ENCODE measurements around the gene ZNF554. TPM values are rescaled to one million over a fixed set of nuclear protein-coding genes. Genes with fewer than 3 reads are reported as not detected.

Gene ZNF554
- total RNA-seq, 2 donors from 2014 or later, result 8.4 to 9.2 TPM

DNA sequence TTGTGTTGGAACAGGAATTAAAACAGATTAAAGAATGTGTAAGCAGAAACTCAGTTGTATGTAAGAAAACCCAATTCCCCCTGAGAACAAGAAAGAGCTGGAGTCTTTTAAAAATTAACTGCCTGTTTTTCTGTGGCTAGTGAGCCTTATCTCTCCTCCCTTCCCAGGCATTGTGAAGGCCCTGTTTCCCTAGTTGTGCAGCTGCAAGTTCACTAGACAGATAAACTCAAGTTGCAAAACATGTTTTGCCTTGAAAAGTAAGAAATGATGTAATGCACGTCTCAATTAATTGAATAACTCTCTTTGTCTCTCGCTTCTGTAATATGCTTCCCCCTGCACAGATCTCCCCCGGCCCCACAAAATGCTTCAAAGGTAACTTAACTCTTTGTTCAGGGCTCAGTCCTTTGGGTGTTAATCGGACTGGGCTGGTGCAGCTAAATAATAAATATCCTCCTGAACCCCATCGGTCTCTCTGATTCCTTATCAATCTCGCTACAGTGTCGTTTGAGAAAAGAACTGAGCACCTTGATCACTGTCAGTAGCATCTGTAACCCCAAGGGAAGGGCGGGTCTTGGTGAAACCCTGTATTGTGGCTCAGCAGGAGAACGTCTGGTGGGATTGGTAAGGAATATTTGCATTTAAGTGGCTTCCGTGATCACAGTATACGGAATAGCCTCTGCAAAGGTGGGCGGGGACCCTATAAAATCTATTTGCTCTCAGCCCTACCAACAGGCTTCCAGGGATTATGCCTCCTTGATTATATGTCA, 45.8 kb downstream of the ZNF554 start:
- no peaks in the 10 kb centered on the region for H3K27me3 ChIP-seq (ENCODE audit: control insufficient read depth, insufficient read depth, low read length, poor library complexity, severe bottlenecking)
- DNase-seq, result no peak
- H3K36me3 Mint-ChIP-seq (ENCODE audit: low read depth), result peaks cover 2% of the 10 kb centered on the region
- no peaks in the 10 kb centered on the region for H3K9me3 ChIP-seq (ENCODE audit: control insufficient read depth, low read length)
- H3K9ac ChIP-seq (ENCODE audit: extremely low read depth, low read length, poor library complexity, severe bottlenecking), result no peak overlapping the region
- no peaks in the 10 kb centered on the region for H3K27me3 Mint-ChIP-seq (ENCODE audit: insufficient read depth)
- H3K4me3 ChIP-seq (ENCODE audit: low read length), result no peak overlapping the region
- 82 to 84% methylated on average over 12 of the region's 12 CpGs for WGBS, 2 experiments (ENCODE audit: insufficient coverage in 1 of 2, insufficient read length in 1 of 2)
- TF ChIP-seq, protein P1, sequence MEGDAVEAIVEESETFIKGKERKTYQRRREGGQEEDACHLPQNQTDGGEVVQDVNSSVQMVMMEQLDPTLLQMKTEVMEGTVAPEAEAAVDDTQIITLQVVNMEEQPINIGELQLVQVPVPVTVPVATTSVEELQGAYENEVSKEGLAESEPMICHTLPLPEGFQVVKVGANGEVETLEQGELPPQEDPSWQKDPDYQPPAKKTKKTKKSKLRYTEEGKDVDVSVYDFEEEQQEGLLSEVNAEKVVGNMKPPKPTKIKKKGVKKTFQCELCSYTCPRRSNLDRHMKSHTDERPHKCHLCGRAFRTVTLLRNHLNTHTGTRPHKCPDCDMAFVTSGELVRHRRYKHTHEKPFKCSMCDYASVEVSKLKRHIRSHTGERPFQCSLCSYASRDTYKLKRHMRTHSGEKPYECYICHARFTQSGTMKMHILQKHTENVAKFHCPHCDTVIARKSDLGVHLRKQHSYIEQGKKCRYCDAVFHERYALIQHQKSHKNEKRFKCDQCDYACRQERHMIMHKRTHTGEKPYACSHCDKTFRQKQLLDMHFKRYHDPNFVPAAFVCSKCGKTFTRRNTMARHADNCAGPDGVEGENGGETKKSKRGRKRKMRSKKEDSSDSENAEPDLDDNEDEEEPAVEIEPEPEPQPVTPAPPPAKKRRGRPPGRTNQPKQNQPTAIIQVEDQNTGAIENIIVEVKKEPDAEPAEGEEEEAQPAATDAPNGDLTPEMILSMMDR (conservative IDR thresholded peaks at IDR 0.05), result no peak
- H3K9me3 Mint-ChIP-seq, result peaks cover 79% of the 10 kb centered on the region
- no peaks in the 10 kb centered on the region for H3K36me3 ChIP-seq (ENCODE audit: control insufficient read depth, insufficient read depth, low read length)
- H3K4me1 Mint-ChIP-seq, result no peaks in the 10 kb centered on the region
- no peak overlapping the region for H3K4me3 Mint-ChIP-seq
- H3K4me1 ChIP-seq (ENCODE audit: control insufficient read depth, insufficient read depth, low read length), result no peaks in the 10 kb centered on the region
- no peak overlapping the region for H3K27ac ChIP-seq (ENCODE audit: low read depth, low read length)
- no peak overlapping the region for H3K27ac Mint-ChIP-seq

DNA sequence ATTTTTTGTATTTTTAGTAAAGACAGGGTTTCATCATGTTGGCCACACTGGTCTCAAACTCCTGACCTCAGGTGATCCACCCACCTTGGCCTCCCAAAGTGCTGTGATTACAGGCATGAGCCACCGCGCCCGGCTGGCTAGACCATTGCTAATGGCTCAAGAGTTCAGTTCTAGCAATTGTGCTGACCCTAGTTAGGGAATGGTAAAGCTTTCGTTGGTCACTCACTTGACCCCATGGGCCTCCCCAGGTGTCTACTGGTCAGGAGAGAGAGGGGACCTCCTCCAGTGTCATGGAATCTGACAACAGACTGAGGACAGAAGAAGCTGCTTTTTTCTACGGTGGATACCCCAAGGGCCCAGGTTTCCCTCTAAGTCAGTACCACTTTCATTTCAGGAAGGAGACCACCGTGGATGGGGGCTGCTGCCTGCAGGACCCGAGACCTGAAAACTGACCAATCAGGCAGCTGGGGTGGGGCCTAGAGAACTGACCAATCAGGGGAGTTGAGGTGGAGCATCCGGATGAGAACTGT, 46.9 kb downstream of the ZNF554 start:
- Histone ChIP-seq H3K9me3 (ENCODE audit: control insufficient read depth, low read length) (peaks cover under 1% of the 10 kb centered on the region), H3K4me1 (ENCODE audit: control insufficient read depth, insufficient read depth, low read length) (no peaks in the 10 kb centered on the region), H3K4me3 (ENCODE audit: low read length) (no peak overlapping the region), H3K9ac (ENCODE audit: extremely low read depth, low read length, poor library complexity, severe bottlenecking) (no peak overlapping the region), H3K27me3 (ENCODE audit: control insufficient read depth, insufficient read depth, low read length, poor library complexity, severe bottlenecking) (no peaks in the 10 kb centered on the region), H3K36me3 (ENCODE audit: control insufficient read depth, insufficient read depth, low read length) (no peaks in the 10 kb centered on the region), H3K27ac (ENCODE audit: low read depth, low read length) (no peak overlapping the region)
- Mint-ChIP-seq H3K27me3 (ENCODE audit: insufficient read depth) (no peaks in the 10 kb centered on the region), H3K4me3 (no peak overlapping the region), H3K4me1 (no peaks in the 10 kb centered on the region), H3K36me3 (ENCODE audit: low read depth) (peaks cover 2% of the 10 kb centered on the region), H3K27ac (no peak overlapping the region), H3K9me3 (peaks cover 84% of the 10 kb centered on the region)
- no peak for DNase-seq
- 82 to 83% methylated on average over 7 to 8 of the region's 8 CpGs for WGBS, 2 experiments (ENCODE audit: insufficient coverage in 1 of 2, insufficient read length in 1 of 2)
- TF ChIP-seq, protein P1 (conservative IDR thresholded peaks at IDR 0.05), result no peak

DNA sequence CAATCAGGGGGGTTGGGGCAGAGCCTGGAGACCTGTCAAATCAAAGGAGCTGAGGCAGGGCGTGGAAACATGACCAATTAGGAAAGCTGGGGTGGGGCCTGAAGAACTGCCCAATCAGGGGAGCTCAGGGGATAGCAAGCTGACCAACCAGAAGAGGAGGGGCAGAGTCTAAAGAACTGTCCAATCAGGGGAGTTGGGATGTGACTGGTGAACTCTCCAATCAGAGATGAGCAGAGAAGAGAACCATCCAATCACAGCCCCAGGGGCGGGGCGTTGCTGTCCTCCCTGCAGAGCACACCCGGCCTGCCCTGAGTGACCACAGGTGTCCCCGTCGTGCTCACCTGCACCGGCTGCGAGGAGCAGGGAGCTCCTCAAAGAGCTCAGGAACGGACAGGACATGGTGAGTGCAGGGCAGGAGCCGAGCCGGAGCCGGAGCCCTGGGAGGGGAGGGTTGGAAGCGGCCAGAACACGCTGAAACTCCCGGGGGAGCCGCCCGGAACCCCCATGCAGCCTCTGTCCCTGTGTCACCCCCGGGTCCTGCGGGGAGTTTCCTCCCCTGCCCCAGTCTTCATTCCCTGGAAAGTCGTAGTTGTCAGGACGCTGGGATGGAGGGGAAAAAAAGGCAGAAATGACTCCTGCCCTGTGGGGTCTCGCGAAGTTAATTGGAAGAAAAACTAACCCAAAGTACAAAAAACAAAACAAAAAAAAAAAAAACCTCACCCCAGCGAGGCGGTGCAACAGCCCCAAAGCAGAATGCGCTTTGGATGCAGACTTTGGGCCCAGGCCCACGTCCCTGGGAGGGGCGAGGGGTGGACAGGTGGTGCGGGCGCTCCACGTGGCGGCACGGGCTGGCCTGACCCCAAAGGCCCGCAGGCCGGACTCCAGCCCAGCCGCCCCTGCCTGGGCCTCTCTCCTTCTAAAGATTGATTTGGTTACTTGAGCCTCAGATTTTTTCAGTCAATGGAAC, 47.6 kb downstream of the ZNF554 start, which contains the start of gene ZNF556:
Gene ZNF556 (plus strand): TSS at position 311 of the 967 bp plus-strand sequence. CDS start 87 bp downstream, at position 398.
- DNase-seq, result peak; percentile 47
- H3K36me3 ChIP-seq (ENCODE audit: control insufficient read depth, insufficient read depth, low read length), result no peaks in the 10 kb centered on the region
- H3K4me3 Mint-ChIP-seq, result no peak within 1 kb of the TSS
- no peak within 1 kb of the TSS for H3K9ac ChIP-seq (ENCODE audit: extremely low read depth, low read length, poor library complexity, severe bottlenecking)
- TF ChIP-seq, protein P1 (conservative IDR thresholded peaks at IDR 0.05), result no peak
- H3K27me3 Mint-ChIP-seq (ENCODE audit: insufficient read depth), result no peaks in the 10 kb centered on the region
- H3K27ac Mint-ChIP-seq, result no peak within 1 kb of the TSS
- H3K27me3 ChIP-seq (ENCODE audit: control insufficient read depth, insufficient read depth, low read length, poor library complexity, severe bottlenecking), result no peaks in the 10 kb centered on the region
- H3K4me3 ChIP-seq (ENCODE audit: low read length), result no peak within 1 kb of the TSS
- peaks cover 2% of the 10 kb centered on the region for H3K36me3 Mint-ChIP-seq (ENCODE audit: low read depth)
- no peaks in the 10 kb centered on the region for H3K4me1 ChIP-seq (ENCODE audit: control insufficient read depth, insufficient read depth, low read length)
- H3K27ac ChIP-seq (ENCODE audit: low read depth, low read length), result no peak within 1 kb of the TSS
- peaks cover 5% of the 10 kb centered on the region for H3K9me3 ChIP-seq (ENCODE audit: control insufficient read depth, low read length)
- 88 to 89% methylated on average over 19 to 34 of the region's 36 CpGs for WGBS, 2 experiments (ENCODE audit: insufficient coverage in 1 of 2, insufficient read length in 1 of 2)
- H3K9me3 Mint-ChIP-seq, result peaks cover 83% of the 10 kb centered on the region
- H3K4me1 Mint-ChIP-seq, result no peaks in the 10 kb centered on the region

All from endodermal cell (in vitro differentiated cells).